HepG2 (cell line): ENCODE results near the gene EARS2. TPM values are rescaled to one million over a fixed set of nuclear protein-coding genes. Genes with fewer than 3 reads are reported as not detected.

Experiments
- KLF9 ChIP-seq: IDR thresholded peaks from 2 replicates; pipeline ENCODE4 v1.6.1; 2016; ENCODE audit warnings: low read depth
- PRDM4 ChIP-seq: sonication (generic); formaldehyde crosslinking; IDR thresholded peaks from 2 replicates; pipeline ENCODE4 v1.9.0; 2021; ENCODE audit warnings: missing genetic modification reagents, borderline replicate concordance
- REST ChIP-seq, 2 experiments: IDR thresholded peaks; 2 replicates each; pipeline ENCODE4 v1.6.1; 2011 to 2012; ENCODE audit warnings: low read length in 2 of 2, borderline replicate concordance in 1 of 2, low read depth in 1 of 2, mild to moderate bottlenecking in 1 of 2, moderate library complexity in 1 of 2
- SPEN ChIP-seq: sonication (generic); formaldehyde crosslinking; IDR thresholded peaks from 2 replicates; pipeline ENCODE4 v1.5.1; 2020; ENCODE audit warnings: low read depth, mild to moderate bottlenecking, missing genetic modification reagents
- SSRP1 ChIP-seq: IDR thresholded peaks from 2 replicates; pipeline ENCODE4 v1.6.1; 2016; ENCODE audit warnings: control low read depth
- ZBTB39 ChIP-seq: sonication (generic); formaldehyde crosslinking; IDR thresholded peaks from 2 replicates; pipeline ENCODE4 v1.5.0; 2020; ENCODE audit warnings: missing genetic modification reagents
- polyA plus RNA-seq, 8 experiments: library from polyadenylated mRNA; depleted of rRNA in 3 of 8; stranded (reverse) in 7 of 8; unstranded in 1 of 8; fragments of >200 nt; fragmentation: Illumina TruSeq in 4 of 8; extraction: Trizol in 4 of 8; gene quantifications; 2 replicates each; pipeline versions ENCODE4 v1.2.1 to v1.2.3, GENCODE V29; 2011 to 2016; ENCODE audit warnings: low read depth in 4 of 8, missing spikeins in 1 of 8, mixed read lengths in 1 of 8; ENCODE audit not compliant: insufficient read depth in 1 of 8
- total RNA-seq, 5 experiments: library from RNA; depleted of rRNA; stranded (reverse); fragments of >200 nt; fragmentation: Illumina TruSeq; extraction: Trizol; gene quantifications; 2 replicates each; pipeline ENCODE4 v1.2.3, GENCODE V29; 2016; ENCODE audit warnings: low read depth in 1 of 5
- TF ChIP-seq, protein P1 (sequence below): sonication (generic); formaldehyde crosslinking; IDR thresholded peaks from 2 replicates; pipeline ENCODE4 v1.4.0; 2020; ENCODE audit warnings: mild to moderate bottlenecking, missing genetic modification reagents
- TF ChIP-seq, protein P2 (sequence below): sonication (generic); formaldehyde crosslinking; IDR thresholded peaks from 2 replicates; pipeline ENCODE4 v1.5.0; 2020; ENCODE audit warnings: missing genetic modification reagents, mild to moderate bottlenecking, borderline replicate concordance
- TF ChIP-seq, protein P3 (sequence below): sonication (generic); formaldehyde crosslinking; IDR thresholded peaks from 2 replicates; pipeline ENCODE4 v1.4.0; 2020; ENCODE audit warnings: missing genetic modification reagents, borderline replicate concordance
- TF ChIP-seq, protein P4 (sequence below): fragments of 450-650 bp; IDR thresholded peaks from 2 replicates; pipeline ENCODE4 v1.6.1; 2017

EARS2 gene
- total and polyA plus RNA-seq, 2 of the 13 experiments (the other 11 are each of a cell fraction or from before 2014, with no cell fraction given), result 49.4 to 80.4 TPM

DNA sequence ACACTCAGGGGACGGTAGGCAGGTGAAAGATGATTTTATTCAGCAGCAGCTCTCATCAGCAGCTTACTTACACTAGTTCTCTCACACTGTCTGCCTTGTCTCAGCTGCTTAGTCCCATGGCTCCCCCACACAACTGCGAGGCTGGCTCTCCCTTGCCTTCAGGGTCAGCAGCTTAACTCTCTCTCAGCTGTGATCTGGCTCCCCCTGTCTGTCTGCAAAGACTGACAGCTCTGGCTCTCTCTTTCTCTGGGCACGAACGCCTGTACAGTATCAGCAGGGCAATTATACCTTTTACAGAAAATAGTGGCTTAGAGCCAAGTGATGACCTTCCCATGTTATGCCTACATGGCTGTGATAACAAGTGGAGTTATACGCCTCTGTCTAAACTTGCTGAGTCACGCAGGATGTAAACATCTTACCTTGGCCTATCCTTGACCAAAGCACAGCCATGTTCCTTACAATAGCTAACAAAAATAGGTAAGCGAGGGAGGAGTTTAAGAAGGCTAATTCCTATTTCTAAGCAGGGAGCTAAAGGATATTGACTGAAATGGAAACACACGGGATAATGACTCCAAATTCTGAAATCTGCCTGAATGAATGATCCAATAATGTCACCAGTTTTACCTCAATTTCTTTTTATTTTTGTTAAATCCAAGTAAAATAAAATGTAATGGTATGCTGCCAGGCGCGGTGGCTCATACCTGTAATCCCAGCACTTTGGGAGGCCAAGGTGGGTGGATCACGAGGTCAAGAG lies 40.0 kb upstream of the EARS2 start (continued):
- no peak for TF ChIP-seq ZBTB39 (CRISPR knock-in tag)
- TF ChIP-seq REST (IDR thresholded peaks at IDR 0.05; ENCODE audit: borderline replicate concordance in 1 of 2, low read depth in 1 of 2, low read length in 2 of 2), result no peak
- TF ChIP-seq KLF9 (CRISPR knock-in tag), result no peak
- TF ChIP-seq SPEN (CRISPR knock-in tag), result no peak
- TF ChIP-seq, protein P1, sequence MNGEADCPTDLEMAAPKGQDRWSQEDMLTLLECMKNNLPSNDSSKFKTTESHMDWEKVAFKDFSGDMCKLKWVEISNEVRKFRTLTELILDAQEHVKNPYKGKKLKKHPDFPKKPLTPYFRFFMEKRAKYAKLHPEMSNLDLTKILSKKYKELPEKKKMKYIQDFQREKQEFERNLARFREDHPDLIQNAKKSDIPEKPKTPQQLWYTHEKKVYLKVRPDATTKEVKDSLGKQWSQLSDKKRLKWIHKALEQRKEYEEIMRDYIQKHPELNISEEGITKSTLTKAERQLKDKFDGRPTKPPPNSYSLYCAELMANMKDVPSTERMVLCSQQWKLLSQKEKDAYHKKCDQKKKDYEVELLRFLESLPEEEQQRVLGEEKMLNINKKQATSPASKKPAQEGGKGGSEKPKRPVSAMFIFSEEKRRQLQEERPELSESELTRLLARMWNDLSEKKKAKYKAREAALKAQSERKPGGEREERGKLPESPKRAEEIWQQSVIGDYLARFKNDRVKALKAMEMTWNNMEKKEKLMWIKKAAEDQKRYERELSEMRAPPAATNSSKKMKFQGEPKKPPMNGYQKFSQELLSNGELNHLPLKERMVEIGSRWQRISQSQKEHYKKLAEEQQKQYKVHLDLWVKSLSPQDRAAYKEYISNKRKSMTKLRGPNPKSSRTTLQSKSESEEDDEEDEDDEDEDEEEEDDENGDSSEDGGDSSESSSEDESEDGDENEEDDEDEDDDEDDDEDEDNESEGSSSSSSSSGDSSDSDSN, result 0 out of 2 replicates have a peak, but pooled peaks have one; percentile 14
- TF ChIP-seq, protein P2, sequence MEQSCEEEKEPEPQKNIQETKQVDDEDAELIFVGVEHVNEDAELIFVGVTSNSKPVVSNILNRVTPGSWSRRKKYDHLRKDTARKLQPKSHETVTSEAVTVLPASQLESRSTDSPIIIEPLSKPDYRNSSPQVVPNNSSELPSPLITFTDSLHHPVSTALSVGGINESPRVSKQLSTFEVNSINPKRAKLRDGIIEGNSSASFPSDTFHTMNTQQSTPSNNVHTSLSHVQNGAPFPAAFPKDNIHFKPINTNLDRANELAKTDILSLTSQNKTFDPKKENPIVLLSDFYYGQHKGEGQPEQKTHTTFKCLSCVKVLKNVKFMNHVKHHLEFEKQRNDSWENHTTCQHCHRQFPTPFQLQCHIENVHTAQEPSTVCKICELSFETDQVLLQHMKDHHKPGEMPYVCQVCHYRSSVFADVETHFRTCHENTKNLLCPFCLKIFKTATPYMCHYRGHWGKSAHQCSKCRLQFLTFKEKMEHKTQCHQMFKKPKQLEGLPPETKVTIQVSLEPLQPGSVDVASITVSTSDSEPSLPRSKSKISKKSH, result no peak
- TF ChIP-seq, protein P3, sequence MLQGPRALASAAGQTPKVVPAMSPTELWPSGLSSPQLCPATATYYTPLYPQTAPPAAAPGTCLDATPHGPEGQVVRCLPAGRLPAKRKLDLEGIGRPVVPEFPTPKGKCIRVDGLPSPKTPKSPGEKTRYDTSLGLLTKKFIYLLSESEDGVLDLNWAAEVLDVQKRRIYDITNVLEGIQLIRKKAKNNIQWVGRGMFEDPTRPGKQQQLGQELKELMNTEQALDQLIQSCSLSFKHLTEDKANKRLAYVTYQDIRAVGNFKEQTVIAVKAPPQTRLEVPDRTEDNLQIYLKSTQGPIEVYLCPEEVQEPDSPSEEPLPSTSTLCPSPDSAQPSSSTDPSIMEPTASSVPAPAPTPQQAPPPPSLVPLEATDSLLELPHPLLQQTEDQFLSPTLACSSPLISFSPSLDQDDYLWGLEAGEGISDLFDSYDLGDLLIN (CRISPR knock-in tag), result no peak
- TF ChIP-seq PRDM4 (CRISPR knock-in tag), result no peak
- TF ChIP-seq SSRP1, result no peak
- TF ChIP-seq, protein P4, sequence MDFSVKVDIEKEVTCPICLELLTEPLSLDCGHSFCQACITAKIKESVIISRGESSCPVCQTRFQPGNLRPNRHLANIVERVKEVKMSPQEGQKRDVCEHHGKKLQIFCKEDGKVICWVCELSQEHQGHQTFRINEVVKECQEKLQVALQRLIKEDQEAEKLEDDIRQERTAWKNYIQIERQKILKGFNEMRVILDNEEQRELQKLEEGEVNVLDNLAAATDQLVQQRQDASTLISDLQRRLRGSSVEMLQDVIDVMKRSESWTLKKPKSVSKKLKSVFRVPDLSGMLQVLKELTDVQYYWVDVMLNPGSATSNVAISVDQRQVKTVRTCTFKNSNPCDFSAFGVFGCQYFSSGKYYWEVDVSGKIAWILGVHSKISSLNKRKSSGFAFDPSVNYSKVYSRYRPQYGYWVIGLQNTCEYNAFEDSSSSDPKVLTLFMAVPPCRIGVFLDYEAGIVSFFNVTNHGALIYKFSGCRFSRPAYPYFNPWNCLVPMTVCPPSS, result no peak
